ENCODE measurements around the gene DHX16. TPM values are rescaled to one million over a fixed set of nuclear protein-coding genes. Genes with fewer than 3 reads are reported as not detected.
A peak's percentile ranks its signal among the peaks of the same experiment; 100 is the strongest.

Gene DHX16
- total RNA-seq, 2 experiments from 2014 or later: 27.1 to 37.5 TPM

DNA sequence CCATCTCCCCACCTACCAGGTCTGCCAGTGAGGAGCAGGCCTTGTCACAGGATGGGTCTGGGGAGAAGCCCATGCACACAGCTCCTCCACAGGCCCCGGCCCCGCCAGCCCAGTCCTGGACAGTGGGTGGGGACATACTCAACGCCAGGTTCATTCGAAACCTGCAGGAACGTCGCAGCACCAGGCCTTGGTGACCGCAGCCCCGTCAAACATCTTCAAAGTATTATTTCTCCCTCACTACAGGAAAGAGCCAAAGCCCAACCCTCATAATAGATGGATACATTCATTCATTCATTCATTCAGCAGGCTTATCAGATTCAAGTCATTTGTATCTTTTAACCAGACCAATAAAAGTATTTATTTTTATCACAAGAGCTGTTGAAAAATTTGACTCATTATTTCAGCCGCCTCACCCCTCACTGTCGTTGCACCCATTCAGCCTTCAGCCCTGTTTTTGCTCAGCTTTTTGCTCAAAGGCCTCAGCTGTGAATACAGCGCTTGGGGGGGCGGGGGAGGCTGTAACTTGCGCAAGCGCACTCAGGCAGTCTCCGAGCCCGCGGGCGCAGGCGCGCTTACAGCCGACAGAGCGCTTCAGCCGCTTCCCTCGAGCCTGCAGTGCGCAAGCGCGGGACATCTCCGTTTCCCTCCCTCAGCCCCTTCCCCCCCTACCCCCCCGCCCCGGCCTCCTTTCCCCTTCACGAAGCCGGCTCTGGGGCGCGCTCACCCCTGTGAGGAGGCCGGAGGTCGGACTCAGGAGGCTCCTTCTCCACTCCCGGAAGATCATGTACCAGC, 26.2 kb downstream of the DHX16 start, which contains the start of gene C6orf136:
TSS of gene C6orf136 (plus strand) at position 684 of the 792 bp plus-strand sequence. CDS start at position 783, 99 bp downstream.
- peak within 1 kb of the TSS; percentile 94 for H3K4me2 ChIP-seq (ENCODE audit: low read length)
- POLR2A ChIA-PET: interaction anchor here (0.6 to 1.2 kb wide), 4 partner anchors 34 to 82 kb away, joined by 3 to 6 read pairs (median 4); no protein-coding TSS in a partner anchor
- BruUV-seq (replicated peaks): TSS peak; percentile 59
- H2AFZ ChIP-seq (ENCODE audit: low read length): peak within 1 kb of the TSS; percentile 63
- H3K36me3 ChIP-seq (ENCODE audit: insufficient read depth, low read length): peaks cover 23% of the 10 kb centered on the region
- H3K27ac ChIP-seq (ENCODE audit: low read depth, low read length, poor library complexity, severe bottlenecking): peak within 1 kb of the TSS; percentile 77
- CTCF ChIA-PET (ENCODE audit: unreplicated experiment): no interaction called here
- intact Hi-C loops (cut with micrococcal nuclease; ENCODE audit: unreplicated experiment): loop anchor here (1.0 kb wide), 2 partner anchors 29 to 74 kb away; partner anchors contain the start of genes MRPS18B, PPP1R10 and TUBB
- no peaks in the 10 kb centered on the region; the same call in 1 of the 2 replicates for H4K20me1 ChIP-seq (ENCODE audit: insufficient read depth, low read length)
- peak; percentile 97 for DNase-seq (ENCODE audit: low spot score)
- no peaks in the 10 kb centered on the region for H3K9me3 ChIP-seq (ENCODE audit: low read length)
- TF ChIP-seq EZH2phosphoT487 (IDR thresholded peaks at IDR 0.05; ENCODE audit: borderline replicate concordance, low read depth, low read length): no peak
- TF ChIP-seq, protein P1, sequence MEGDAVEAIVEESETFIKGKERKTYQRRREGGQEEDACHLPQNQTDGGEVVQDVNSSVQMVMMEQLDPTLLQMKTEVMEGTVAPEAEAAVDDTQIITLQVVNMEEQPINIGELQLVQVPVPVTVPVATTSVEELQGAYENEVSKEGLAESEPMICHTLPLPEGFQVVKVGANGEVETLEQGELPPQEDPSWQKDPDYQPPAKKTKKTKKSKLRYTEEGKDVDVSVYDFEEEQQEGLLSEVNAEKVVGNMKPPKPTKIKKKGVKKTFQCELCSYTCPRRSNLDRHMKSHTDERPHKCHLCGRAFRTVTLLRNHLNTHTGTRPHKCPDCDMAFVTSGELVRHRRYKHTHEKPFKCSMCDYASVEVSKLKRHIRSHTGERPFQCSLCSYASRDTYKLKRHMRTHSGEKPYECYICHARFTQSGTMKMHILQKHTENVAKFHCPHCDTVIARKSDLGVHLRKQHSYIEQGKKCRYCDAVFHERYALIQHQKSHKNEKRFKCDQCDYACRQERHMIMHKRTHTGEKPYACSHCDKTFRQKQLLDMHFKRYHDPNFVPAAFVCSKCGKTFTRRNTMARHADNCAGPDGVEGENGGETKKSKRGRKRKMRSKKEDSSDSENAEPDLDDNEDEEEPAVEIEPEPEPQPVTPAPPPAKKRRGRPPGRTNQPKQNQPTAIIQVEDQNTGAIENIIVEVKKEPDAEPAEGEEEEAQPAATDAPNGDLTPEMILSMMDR (conservative IDR thresholded peaks at IDR 0.05; ENCODE audit: low read length): no peak
- peaks cover 16% of the 10 kb centered on the region for H3K4me1 ChIP-seq (ENCODE audit: insufficient read depth, low read length, poor library complexity, severe bottlenecking)
- H3K9me2 ChIP-seq (ENCODE audit: insufficient read depth, low read length): no peaks in the 10 kb centered on the region
- peaks cover 29% of the 10 kb centered on the region; the same call in 1 of the 2 replicates for H3K79me2 ChIP-seq (ENCODE audit: insufficient read depth, low read depth, low read length)
- peak within 1 kb of the TSS; percentile 93 for H3K4me3 ChIP-seq (ENCODE audit: low read depth, low read length, poor library complexity, severe bottlenecking)

DNA sequence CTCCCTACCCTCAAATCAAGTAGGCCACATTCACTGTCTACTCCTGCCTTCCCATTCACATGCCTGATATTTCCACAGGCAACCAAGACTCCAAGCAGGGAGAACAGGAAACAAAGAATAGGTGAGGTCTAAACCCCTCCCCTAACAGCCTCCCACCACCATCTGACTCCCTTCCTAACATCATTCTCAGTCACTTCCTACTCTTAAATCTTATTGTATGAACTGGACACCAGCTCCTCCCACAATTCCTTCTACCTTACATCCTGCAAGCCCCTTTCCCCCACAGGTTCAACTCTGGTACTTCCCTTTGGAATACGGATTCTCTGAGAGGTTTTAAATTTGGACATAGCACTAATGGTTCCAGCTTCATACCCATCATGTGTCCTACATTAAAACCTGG, 26.8 kb downstream of the DHX16 start:
- ChIA-PET CTCF (ENCODE audit: unreplicated experiment) (no interaction called here), POLR2A (interaction anchor here (1.2 kb wide), 1 partner anchor 33 kb away, joined by 5 read pairs; no protein-coding TSS in a partner anchor)
- Histone ChIP-seq H3K4me3 (ENCODE audit: low read depth, low read length, poor library complexity, severe bottlenecking) (peak overlapping the region; percentile 93), H3K36me3 (ENCODE audit: insufficient read depth, low read length) (peaks cover 17% of the 10 kb centered on the region), H3K27ac (ENCODE audit: low read depth, low read length, poor library complexity, severe bottlenecking) (no peak overlapping the region), H3K9me3 (ENCODE audit: low read length) (no peaks in the 10 kb centered on the region), H3K4me1 (ENCODE audit: insufficient read depth, low read length, poor library complexity, severe bottlenecking) (peaks cover 16% of the 10 kb centered on the region), H3K4me2 (ENCODE audit: low read length) (peak overlapping the region; percentile 70), H3K79me2 (ENCODE audit: insufficient read depth, low read depth, low read length) (peaks cover 29% of the 10 kb centered on the region; the same call in 1 of the 2 replicates), H2AFZ (ENCODE audit: low read length) (no peak overlapping the region), H4K20me1 (ENCODE audit: insufficient read depth, low read length) (no peaks in the 10 kb centered on the region; the same call in 1 of the 2 replicates), H3K9me2 (ENCODE audit: insufficient read depth, low read length) (no peaks in the 10 kb centered on the region)
- BruUV-seq (replicated peaks): no TSS peak
- DNase-seq (ENCODE audit: low spot score): no peak
- intact Hi-C loops (cut with micrococcal nuclease; ENCODE audit: unreplicated experiment): no loop called here
- TF ChIP-seq, protein P1 (conservative IDR thresholded peaks at IDR 0.05; ENCODE audit: low read length): no peak
- TF ChIP-seq EZH2phosphoT487 (IDR thresholded peaks at IDR 0.05; ENCODE audit: borderline replicate concordance, low read depth, low read length): no peak

Data from OCI-LY7 (cell line).